C4-2B (cell line): ENCODE results near the gene LSMEM2.

ENCODE experiments used
- ZFX ChIP-seq: fragments of 450-650 bp; IDR thresholded peaks from 2 replicates; pipeline ENCODE4 v1.6.1; 2017
- TF ChIP-seq, protein P1 (sequence below): fragments of 450-650 bp; conservative IDR thresholded peaks from 2 replicates; pipeline ENCODE4 v1.5.1; 2017; ENCODE audit warnings: mild to moderate bottlenecking

DNA sequence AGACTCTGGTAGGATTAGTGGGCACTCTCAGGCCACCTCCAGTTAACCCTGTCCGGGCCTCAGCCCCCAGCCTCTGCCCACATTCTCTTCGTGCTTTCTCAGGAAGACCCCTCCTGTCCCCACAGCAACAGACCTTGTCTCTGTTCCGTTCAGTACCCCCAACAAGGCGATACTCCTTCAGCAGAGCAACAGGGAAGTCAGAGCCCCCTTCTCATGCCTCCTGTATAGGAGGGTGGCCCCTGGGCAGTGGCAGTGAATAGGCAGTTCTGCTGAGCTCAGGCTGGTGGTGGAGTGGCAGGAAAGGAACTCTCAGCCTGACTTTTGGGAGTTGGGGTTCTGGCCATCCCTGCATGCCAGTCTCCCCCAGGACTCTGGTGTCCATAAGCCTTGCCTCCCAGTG is 9.4 kb upstream of the LSMEM2 start:
- TF ChIP-seq, protein P1, sequence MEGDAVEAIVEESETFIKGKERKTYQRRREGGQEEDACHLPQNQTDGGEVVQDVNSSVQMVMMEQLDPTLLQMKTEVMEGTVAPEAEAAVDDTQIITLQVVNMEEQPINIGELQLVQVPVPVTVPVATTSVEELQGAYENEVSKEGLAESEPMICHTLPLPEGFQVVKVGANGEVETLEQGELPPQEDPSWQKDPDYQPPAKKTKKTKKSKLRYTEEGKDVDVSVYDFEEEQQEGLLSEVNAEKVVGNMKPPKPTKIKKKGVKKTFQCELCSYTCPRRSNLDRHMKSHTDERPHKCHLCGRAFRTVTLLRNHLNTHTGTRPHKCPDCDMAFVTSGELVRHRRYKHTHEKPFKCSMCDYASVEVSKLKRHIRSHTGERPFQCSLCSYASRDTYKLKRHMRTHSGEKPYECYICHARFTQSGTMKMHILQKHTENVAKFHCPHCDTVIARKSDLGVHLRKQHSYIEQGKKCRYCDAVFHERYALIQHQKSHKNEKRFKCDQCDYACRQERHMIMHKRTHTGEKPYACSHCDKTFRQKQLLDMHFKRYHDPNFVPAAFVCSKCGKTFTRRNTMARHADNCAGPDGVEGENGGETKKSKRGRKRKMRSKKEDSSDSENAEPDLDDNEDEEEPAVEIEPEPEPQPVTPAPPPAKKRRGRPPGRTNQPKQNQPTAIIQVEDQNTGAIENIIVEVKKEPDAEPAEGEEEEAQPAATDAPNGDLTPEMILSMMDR = no peak
- no peak for TF ChIP-seq ZFX
